ENCODE measurements around the gene SRP9.

GRCh38 chr1:225820522-225821120 is 43.0 kb downstream of the SRP9 start:
- TF ChIP-seq, protein P1, sequence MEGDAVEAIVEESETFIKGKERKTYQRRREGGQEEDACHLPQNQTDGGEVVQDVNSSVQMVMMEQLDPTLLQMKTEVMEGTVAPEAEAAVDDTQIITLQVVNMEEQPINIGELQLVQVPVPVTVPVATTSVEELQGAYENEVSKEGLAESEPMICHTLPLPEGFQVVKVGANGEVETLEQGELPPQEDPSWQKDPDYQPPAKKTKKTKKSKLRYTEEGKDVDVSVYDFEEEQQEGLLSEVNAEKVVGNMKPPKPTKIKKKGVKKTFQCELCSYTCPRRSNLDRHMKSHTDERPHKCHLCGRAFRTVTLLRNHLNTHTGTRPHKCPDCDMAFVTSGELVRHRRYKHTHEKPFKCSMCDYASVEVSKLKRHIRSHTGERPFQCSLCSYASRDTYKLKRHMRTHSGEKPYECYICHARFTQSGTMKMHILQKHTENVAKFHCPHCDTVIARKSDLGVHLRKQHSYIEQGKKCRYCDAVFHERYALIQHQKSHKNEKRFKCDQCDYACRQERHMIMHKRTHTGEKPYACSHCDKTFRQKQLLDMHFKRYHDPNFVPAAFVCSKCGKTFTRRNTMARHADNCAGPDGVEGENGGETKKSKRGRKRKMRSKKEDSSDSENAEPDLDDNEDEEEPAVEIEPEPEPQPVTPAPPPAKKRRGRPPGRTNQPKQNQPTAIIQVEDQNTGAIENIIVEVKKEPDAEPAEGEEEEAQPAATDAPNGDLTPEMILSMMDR (optimal IDR thresholded peaks at IDR 0.05 in 1 of 3, IDR thresholded peaks at IDR 0.05 in 1 of 3, conservative IDR thresholded peaks at IDR 0.05 in 1 of 3; ENCODE audit: extremely low read depth in 1 of 3, insufficient read depth in 2 of 3, low read length in 3 of 3): no peak
- TF ChIP-seq EZH2 (IDR thresholded peaks at IDR 0.05; ENCODE audit: low read length): no peak
